ENCODE data around the gene WBP2.

The WBP2 gene

GRCh38 chr17:75844530-75845057, 10.5 kb downstream of the WBP2 start:
- DNase-seq (ENCODE audit: low spot score): no peak

GRCh38 chr17:75843577-75844529, 11.3 kb downstream of the WBP2 start, which contains the start of gene UNC13D:
Gene UNC13D (minus strand): TSS chr17:75844404. CDS start chr17:75844337, 67 bp downstream.
- DNase-seq (ENCODE audit: low spot score): no peak

DNA sequence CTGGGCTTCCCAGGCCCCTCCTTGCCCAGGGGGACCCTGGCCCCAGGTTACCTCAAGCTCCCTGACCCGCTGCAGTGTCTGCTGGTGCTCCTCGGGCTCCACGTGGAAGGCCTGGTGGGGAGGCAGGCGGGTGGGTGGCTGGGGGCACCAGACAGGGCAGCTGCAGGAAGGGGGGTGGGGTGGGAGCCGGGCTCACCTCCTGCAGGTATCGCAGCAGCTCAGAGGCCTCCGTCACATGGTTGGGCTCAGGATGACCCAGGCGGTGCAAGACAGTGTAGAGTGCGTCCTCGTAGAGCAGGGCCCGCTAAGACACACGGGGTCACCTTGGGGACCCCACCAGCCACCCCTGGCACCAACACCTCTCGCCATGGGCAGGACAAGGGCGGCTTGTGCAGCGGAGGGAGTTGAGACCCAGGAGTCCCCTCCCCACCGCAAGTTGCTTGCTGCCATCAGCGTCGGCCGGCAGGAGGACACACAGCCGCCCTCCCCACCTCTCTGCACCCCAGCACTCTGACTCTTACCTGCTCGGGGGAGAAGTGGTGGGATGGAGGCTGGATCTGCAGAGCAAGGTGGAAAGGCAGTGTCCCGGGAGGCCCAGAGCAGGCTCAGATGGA, 12.1 kb downstream of the WBP2 start:
- DNase-seq (ENCODE audit: low spot score): no peak

- no peak for DNase-seq (ENCODE audit: low spot score)
Observed at GRCh38 chr17:75842411-75842810, 12.7 kb downstream of the WBP2 start.

DNA sequence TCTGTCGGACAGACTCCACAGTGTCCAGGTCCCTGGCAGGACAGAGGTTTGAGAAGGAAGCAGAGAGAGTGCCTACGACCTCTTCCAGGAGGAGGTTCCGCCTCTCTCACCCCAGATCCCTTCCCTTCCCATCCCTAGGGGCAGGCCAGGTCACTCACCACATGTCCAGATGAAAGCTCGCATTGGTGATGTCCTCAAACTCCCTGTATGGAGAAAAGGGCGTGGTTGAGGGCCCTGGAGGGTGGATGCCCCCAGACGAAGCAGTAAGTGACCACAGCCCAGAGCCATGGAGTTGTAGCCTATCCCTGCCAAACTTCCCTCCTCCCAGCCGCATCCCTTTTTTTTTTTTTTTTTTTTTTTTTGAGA, 14.4 kb downstream of the WBP2 start:
- DNase-seq (ENCODE audit: low spot score): no peak

DNA sequence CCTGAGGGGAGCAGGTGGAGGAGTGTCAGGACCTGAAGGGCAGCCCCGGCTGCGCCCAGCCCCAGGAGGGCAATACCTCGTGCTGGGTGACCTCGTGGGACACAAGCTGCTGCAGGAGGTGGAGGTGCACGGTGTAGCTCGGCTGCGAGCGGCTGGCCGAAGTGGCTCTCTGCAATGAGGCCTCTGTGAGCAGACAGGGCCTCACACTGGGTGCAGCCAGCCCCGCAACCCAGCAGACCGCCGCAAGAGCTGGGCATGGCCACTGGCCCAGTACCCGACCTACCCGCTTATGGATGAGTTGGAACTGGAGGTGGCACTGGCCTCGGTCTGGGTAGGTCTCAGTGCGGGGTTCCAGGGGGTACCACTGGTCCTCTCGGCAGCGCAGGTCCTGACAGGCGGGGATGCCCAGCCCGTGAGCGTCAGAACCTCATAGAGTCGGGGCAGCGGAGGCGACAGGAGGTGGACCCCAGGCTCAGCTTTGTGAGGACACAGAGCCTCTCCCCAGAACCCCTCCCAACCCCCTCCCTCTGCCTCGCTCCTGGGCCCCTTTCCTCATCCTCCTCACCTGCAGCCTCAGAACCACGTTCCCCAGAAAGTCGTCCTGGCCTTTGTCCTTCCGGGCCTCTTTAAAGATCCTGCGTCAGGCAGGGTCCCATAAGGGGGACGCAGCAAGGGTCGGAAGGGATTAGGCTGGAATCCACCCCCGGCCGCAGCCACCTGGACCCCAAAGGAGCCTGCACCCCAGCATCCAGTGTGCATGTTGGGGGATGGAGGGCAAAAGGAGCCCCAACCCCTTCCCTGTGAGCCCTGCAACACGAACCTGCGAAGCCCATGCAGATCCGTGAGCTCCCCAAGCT, 15.0 kb downstream of the WBP2 start:
- DNase-seq (ENCODE audit: low spot score): no peak

DNA sequence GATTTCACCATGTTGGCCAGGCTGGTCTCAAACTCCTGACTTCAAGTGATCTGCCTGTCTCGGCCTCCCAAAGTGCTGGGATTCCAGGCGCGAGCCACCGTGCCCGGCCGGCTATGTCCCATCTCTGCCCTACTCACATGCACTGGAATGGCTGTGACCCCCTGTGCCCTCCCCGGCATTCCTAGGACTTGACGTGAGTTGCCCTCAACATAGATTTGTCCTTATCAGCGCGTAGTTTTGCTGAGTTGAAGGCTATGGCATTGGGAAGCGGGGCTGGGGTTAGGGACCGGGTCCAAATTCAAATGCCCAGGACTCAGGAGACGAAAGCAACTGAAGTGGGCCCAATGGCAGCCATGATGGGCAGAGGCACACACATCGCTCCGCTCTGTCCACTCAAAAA, 16.7 kb downstream of the WBP2 start:
- DNase-seq (ENCODE audit: low spot score): no peak

- DNase-seq (ENCODE audit: low spot score): no peak
Observed at GRCh38 chr17:75837899-75838298, 17.2 kb downstream of the WBP2 start.

- DNase-seq (ENCODE audit: low spot score): no peak
Observed at GRCh38 chr17:75836605-75837004, 18.5 kb downstream of the WBP2 start.

DNA sequence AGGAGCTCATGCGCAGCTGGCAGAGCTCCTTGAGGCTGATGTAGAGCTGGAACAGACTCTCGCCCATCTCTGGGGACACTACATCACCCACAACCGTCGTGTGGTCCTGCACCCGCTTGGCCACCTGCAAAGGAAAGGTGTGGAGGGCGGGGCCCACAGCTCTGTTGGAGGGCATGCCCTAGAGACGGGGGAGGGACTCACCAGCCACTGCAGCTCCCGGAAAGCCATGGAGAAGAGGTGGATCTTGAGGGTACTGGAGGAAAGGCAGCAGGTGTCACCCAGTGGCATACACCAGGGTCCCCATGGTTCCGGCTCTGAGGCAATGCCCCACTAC, 19.5 kb downstream of the WBP2 start:
- DNase-seq (ENCODE audit: low spot score): no peak

DNA sequence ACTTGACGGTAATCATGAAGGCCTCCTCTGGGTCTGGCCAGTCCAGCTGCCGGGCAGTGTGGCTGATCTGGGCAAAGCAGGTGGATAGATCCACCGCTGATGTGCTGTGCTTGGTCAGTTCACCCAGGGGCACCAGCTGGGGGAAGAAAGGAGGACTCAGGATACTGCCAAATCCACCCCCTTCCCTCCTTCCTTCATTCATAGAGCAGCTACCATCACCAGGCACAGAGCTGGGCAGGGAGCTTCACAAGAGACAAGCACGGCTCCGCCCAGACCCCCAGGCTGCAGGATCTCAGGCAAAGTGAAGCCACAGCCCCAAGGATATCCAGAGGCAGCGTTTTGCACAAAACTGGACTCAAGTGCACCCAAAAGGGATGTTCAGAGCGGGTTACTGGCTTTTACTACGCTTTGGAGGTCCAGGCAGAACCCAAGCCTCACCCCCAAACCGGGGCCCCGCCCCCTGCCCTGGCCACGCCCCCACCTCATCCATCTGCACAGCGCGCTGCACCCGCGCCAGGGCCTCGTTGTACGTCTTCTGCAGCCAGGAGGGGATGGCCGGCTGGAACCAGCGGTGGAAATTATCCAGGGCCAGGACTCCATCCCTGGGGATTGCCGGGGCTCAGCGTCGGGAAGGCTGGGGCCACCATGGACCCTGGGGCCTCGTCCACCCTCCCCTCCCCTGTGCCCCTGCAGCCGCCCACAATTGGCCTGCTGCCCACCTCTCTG, 20.0 kb downstream of the WBP2 start:
- DNase-seq (ENCODE audit: low spot score): no peak

GRCh38 chr17:75834279-75834920, 20.7 kb downstream of the WBP2 start:
- DNase-seq (ENCODE audit: low spot score): peak; percentile 59

DNA sequence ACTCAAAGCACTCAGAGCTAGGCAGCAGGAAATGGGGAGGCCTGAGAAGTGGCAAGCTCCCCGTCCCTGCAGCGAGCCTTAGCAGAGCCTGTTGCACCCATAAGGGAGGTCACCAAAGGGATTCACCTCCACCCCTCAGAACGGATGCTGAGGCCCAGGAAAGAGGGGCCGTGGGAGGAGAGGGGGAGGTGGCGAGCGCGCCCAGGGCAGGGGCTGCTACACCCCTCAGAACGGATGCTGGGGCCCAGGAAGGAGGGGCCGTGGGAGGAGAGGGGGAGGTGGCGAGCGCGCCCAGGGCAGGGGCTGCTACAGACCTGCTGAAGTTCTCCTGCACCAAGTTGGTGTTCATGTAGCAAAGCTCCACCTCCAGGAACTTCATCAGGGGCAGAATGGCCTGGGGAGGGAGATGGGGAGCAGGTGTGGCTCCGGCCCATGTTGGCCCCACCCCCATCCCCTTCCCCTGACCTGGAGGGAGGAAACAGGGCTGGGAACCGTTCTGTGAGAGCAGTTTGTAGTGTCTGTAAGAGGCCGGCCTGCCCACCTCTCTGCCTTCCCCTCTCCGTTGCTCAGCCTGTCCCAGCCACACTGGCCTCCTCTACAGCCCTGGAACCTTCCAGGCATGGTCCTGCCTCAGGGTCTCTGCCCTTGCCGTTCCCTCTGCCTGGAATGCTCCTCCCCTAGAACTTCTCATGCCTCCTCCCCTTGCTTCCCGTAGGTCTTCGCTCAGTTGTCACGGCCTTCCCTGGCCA, 22.3 kb downstream of the WBP2 start:
- DNase-seq (ENCODE audit: low spot score): no peak

DNA sequence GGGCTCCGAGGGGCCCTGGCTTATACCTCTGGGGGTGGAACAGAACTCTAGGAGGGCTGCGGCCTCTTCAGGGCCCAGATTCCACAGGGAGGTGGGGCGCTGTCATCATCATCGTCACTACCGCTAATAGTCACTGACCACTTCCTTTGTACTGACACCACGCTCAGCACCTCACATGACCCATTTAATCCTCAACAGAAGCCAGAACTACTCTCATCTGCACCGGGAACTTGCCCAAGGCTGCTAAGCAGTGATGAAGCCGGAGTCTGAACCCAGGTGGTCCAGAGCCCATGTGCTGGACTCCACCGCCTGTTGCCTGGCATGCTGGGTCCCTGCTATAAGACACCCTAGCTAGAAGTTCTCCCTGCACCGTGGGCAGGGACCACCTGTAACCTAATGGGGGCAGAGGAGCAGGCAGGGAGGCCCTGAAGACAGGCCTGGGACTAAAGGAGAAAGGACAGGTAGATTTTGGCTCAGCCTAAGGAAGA, 22.9 kb downstream of the WBP2 start:
- no peak for DNase-seq (ENCODE audit: low spot score)

DNA sequence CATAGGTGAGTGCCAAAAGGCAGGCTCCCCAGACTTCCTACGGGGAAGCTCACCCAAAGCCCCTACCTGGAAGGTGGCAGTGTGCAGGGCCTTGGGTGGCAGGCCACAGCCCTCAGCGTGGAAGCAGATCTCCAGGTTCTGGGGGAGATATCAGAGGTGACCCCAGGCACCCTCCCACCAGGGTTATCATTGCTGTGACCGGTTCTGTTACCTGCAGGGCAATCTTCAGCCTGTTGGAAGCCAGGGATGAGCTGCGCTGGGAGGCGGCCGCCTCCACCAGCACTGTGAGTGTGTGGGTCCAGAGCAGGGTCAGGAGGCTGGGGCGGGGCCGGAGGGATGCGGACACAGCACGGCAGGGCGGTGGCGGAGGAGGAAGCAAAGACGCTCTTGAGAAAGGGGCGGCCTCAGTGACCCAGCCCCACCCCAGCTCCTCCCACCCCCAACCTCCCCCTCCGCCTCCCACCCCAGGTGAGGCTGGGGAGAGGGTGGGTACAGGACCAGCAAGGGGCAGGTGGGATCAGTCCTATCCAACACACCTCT, 24.0 kb downstream of the WBP2 start:
- DNase-seq (ENCODE audit: low spot score): no peak

GRCh38 chr17:75830164-75831031, 24.7 kb downstream of the WBP2 start:
- no peak for DNase-seq (ENCODE audit: low spot score)

GRCh38 chr17:75829747-75830146, 25.4 kb downstream of the WBP2 start:
- no peak for DNase-seq (ENCODE audit: low spot score)

DNA sequence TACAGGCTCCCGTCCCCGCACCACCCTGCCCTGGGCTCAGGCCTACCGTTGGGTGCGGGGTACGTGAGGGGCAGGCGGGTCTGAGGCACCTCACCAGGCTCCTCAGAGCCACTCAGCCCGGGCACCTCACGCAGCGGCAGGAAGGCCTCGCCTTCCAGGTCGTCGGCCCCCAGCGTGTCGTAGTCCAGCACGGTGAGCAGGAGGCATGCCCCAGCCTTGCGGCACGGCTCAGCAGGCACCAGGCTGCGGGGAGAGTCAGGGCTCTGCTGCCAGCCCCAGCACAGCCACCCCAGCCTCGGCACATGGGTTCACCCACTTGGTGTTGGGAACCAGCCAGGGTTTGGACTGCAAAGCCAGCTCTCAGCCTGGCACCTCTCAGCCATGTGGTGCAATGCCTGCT, 26.4 kb downstream of the WBP2 start:
- no peak for DNase-seq (ENCODE audit: low spot score)

- no peak for DNase-seq (ENCODE audit: low spot score)
Observed at GRCh38 chr17:75828076-75828400, 27.1 kb downstream of the WBP2 start.

Measured in globus pallidus (tissue), 1 donor.